GM06990 (cell line): Measurements from ENCODE around the gene LIX1.

Source experiments
- DNase-seq: peaks from one replicate; pipeline ENCODE4 v3.0.0-alpha.2; 2011; ENCODE audit not compliant: insufficient read length; ENCODE audit errors: extremely low read depth
- H3K27me3 ChIP-seq: replicated peaks from 2 replicates; pipeline ENCODE4 v1.6.0; 2011; ENCODE audit warnings: low read length; ENCODE audit not compliant: control insufficient read depth, insufficient read depth
- H3K36me3 ChIP-seq: 2 replicates; pipeline ENCODE4 v1.5.1; 2011; ENCODE audit warnings: low read length; ENCODE audit not compliant: control insufficient read depth, insufficient read depth
- H3K4me3 ChIP-seq: replicated peaks from 2 replicates; pipeline ENCODE4 v1.5.1; 2011; ENCODE audit warnings: low read depth, mild to moderate bottlenecking, control low read depth, low read length
- CTCF ChIP-seq: IDR thresholded peaks from 2 replicates; pipeline ENCODE4 v1.5.1; 2011; ENCODE audit warnings: low read length, control low read depth, mild to moderate bottlenecking, inconsistent platforms; ENCODE audit not compliant: insufficient read depth, poor library complexity, severe bottlenecking

LIX1 gene

GRCh38 chr5:97098922-97099321 is 43.5 kb downstream of the LIX1 start:
- DNase-seq = peak; percentile 19
- no peak for TF ChIP-seq CTCF
- peak overlapping the region; percentile 37 for H3K4me3 ChIP-seq
- no peaks in the 10 kb centered on the region for H3K36me3 ChIP-seq
- no peaks in the 10 kb centered on the region for H3K27me3 ChIP-seq

GRCh38 chr5:97097326-97098230 is 44.8 kb downstream of the LIX1 start:
- H3K27me3 ChIP-seq = no peaks in the 10 kb centered on the region
- H3K4me3 ChIP-seq = no peak overlapping the region
- TF ChIP-seq CTCF = no peak
- DNase-seq = no peak
- H3K36me3 ChIP-seq = no peaks in the 10 kb centered on the region

- Histone ChIP-seq H3K27me3 (no peaks in the 10 kb centered on the region), H3K4me3 (no peak overlapping the region), H3K36me3 (no peaks in the 10 kb centered on the region)
- DNase-seq = no peak
- no peak for TF ChIP-seq CTCF
Measured at GRCh38 chr5:97096846-97097245, 45.6 kb downstream of the LIX1 start.

GRCh38 chr5:97096191-97096590 is 46.2 kb downstream of the LIX1 start:
- Histone ChIP-seq H3K36me3 (no peaks in the 10 kb centered on the region), H3K4me3 (no peak overlapping the region), H3K27me3 (no peaks in the 10 kb centered on the region)
- no peak for TF ChIP-seq CTCF
- DNase-seq = no peak

GRCh38 chr5:97095318-97095732 is 47.1 kb downstream of the LIX1 start:
- no peak for TF ChIP-seq CTCF
- DNase-seq = peak; percentile 68
- Histone ChIP-seq H3K4me3 (no peak overlapping the region), H3K27me3 (no peaks in the 10 kb centered on the region), H3K36me3 (no peaks in the 10 kb centered on the region)
